Stimulated activated CD8-positive, alpha-beta memory T cell treated with anti-CD3 and anti-CD28 coated beads, Interleukin-12 subunit alpha, Interleukin-12 subunit beta, amount 100 ng/mL, for 24 hours (primary cell): ENCODE results near the gene PLCH1.

Experiments used
- DNase-seq: peaks from one replicate; pipeline ENCODE4 v3.0.0-alpha.2; 2020; ENCODE audit errors: extremely low read depth

PLCH1 gene

GRCh38 chr3:155465664-155466063 lies 279.2 kb downstream of the PLCH1 start:
- no peak for DNase-seq

GRCh38 chr3:155462672-155463071 lies 282.2 kb downstream of the PLCH1 start:
- DNase-seq: no peak

DNA sequence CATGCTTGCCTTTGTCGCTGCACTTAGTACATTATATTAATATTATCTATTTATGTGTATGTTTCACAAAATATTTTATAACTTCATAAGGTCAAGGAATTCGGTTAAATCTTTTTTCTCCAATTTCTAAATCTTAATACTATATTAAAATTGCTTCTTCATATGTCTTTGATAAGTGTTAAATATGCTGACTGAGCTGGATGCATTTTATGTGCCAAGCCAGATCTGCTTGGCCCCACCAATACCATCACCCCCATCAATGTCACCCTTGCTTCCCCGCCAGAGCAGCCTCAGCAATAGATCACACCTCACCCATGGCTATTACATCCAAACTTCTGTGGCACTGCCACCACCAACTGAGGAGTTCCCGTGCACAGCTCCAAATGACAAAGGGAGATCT lies 287.3 kb downstream of the PLCH1 start:
- no peak for DNase-seq

DNA sequence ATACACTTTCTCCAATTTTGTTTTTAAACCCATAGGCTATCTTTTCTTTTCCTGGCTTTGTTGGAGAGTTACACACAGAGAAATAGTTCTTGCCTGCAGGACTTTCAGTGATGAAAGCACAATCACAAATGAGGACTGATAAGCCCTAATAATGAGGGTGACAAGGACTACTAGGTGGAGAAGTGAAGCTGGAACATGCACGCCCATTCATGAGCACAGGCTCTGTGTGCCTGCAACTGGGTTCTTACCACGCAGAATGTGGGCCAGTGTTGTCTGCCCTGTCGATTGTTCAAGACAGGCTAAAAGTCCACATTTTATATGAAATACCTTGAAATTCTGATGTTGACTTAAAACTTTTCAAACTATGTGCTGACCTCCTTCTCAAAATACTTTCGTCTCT lies 289.1 kb downstream of the PLCH1 start:
- DNase-seq: no peak

GRCh38 chr3:155453512-155453911 lies 291.4 kb downstream of the PLCH1 start:
- no peak for DNase-seq

DNA sequence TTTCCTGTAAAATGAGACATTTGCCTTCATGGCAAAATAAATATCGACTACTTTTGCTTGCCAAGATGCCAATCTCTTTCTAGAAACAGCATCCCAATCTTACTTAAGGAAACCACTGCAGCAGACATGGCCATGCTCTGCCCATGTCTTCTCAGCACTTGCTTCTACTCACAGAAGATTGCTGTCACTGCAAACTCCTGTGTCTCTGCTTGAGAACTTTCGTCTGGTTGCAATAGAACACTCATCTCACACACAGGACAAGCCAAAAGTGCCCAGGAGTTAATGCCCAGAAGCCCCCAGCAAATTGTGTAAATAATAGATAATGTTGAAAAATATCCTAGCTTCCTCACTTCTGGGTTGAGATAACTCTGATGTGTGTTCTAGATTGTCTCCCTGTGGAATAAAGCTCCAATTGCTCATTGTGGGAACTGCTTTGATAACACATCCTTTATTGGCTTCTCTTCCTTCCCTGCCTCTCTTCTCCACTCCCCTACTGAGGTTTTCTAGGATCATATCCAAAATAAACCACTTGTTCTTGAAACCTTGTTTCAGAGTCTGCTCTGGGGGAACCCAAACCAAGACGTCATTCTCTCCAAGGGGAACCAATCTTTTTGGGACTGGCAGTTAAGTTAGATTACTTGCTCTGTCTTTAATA lies 295.1 kb downstream of the PLCH1 start:
- no peak for DNase-seq

GRCh38 chr3:155448531-155448930 lies 296.3 kb downstream of the PLCH1 start:
- no peak for DNase-seq

DNA sequence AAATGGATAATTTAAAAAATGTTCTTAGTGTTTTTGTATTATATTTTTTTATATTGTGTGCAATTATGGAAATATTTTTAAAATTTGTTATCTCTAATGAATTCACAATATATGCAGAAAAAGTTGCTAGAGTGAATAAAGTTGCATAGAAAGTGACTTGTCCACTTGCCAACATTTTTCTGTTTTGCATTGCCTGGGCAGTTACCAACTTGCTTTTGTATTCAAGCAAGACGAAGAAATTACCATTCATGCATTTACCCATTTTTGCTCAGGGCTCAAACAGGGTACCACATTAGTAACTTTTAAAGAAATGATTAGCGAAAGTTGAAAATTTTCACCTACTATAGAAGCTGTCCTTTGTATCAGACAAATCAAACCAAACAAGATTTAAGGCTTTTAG lies 298.5 kb downstream of the PLCH1 start:
- DNase-seq: no peak

DNA sequence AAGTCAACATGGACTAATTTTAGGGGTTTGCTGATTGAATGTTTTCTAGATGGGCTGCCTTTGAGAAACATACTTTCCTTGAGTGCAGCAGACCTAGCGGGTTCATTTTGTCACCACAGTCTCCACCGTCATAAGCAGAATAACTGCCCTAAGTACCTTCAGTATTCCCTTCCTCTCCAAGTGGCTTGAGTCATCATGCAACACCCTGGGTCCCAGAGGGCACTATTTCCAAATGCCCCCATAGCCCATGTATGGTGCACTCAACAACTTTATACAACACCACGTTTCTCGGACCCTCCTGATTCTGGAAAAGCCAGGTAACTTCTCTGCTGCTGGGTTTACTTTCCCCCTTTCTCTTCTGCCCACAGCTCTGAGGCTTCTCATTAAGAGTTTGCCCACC lies 300.1 kb downstream of the PLCH1 start:
- DNase-seq: no peak

DNA sequence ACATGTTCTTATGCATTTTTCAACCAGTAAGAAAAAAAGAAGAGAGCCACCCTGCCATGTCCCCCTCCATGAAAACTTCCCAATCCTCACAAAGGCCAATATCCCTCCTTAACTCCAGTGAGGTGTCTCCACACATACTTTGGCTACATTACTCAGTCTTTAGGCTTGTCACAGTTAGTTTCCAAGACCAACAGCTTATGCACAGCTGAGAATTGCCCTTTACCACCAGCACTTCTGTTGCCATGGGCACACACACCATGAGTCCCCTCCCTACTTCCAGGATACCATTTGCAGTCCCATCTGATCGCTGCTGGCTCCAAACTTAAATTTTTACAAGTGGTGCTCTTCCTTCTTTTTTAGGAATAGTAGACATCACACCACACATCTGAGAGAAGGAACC lies 301.1 kb downstream of the PLCH1 start:
- no peak for DNase-seq

DNA sequence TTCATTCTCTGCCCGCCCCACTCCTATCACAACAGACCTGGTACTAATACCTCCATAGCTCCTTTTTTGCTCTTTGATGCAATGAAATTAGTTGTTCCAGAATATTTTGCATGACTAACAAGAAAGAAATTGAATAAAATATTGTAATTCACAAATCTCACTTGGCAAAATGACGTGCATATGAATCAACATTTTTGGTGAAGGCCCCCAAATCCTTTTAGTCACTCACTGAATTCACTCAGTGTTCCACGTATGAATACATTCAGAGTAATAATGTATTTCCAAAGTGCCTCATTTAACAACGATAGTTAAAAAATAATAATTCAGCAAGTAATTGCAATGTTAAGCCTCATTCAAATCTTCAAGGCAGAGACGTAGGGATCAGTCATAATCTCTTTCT lies 302.8 kb downstream of the PLCH1 start:
- DNase-seq: no peak

- no peak for DNase-seq
Measured at GRCh38 chr3:155441506-155441905, 303.4 kb downstream of the PLCH1 start.

DNA sequence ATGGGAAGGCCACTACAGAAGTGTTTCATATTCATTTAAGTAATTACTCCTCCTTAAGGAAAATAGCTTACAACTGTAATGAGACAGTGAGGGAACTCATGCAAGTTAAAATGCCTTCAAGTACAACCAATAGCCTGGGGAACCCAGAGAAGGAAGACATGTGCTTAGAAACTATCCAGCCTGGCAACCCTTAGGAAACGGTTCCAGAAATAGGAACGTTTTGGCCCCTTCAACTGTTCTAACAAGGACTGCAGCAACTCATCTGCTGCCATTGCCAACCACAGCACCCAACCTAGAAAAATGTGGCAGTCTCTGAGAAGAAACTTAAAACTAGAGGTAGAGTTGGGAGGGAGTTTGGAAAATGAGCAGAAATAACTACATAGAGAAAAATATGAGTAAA lies 303.8 kb downstream of the PLCH1 start:
- DNase-seq: no peak

DNA sequence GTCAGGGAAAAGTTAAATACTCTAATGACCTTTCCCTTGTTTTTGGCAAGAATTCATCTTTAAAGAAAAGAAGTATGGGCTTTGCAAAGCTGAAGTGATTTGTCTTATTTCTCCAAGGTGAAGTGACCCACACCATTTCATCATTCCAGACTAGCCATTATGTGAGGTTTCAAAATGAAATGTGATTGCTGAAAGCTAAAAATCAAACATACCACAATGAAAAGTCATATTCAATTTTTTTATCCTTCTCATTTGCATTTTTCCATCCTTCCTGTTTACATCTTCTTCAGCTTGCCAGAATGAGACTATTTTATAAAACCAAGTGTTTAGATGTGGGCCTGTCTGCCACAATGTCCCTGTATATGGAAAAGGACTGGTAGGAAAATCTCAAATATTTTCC lies 309.1 kb downstream of the PLCH1 start:
- DNase-seq: no peak

DNA sequence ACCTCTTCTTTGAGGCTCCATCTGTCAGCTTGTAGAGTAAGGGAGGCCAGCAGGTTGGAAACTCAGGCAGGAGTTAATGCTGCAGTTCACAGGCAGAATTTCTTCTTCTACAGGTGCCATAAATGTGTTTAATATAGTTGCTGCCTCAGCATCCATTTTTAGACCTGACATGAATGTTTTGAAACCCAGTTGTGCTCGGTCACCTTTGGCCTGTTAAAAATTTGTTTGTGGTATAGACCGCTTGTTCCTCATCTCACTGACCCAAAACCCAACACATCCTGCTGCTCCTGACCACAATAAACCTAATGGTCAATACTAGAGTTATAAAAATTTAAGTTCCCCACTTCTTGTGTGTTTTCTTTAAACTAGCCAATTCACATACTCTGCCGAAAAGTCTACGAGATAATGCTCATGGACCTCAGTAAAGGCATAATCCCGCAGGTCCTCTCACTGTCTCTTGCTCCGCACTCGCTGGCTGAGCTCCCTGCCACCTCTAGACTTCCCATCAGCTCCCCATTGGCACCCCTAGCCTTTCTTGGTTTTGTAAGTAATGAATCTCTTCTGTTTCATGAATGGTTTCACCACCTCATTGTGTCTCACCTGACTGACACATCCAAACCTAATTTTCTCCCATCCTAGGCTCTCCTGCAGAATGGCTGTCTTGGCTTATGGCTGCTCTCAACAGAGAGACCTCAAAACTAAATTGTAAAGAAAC lies 312.9 kb downstream of the PLCH1 start:
- no peak for DNase-seq

GRCh38 chr3:155428563-155428962 lies 316.3 kb downstream of the PLCH1 start:
- DNase-seq: no peak

DNA sequence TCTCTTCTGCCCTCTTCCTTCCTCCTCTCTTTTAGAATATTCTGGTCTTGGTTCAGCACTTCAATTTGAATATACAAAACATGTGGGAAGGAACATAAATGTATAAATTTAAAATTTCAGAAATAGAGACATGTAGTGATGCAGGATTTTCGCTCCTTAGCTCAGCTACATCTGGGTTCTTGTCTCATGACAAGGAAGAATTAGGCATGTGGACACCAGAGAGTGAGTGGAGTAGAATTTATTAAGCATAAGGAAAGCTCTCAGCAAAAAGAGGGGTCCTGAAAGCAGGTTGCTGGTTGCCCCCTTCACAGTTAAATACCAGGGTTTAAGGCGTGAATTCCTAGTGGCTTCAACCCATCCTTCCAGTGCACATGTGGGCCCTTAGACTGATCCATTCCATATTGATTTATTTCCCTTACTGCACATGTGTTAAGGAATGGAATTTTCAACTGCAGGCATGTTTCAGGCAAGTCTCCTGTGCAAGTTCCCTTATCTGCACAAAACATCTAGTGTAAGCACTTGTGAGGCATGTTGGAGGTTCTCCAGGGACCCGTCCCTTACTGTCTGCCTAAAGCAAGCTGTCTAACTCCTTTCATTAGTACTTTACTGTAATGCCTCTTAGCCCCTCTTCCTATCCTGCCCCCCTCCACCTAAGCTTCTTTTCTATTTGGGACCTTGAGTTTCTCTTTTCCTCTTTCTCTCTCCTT lies 318.2 kb downstream of the PLCH1 start:
- DNase-seq: no peak

- DNase-seq: no peak
Measured at GRCh38 chr3:155425396-155425795, 319.5 kb downstream of the PLCH1 start.

DNA sequence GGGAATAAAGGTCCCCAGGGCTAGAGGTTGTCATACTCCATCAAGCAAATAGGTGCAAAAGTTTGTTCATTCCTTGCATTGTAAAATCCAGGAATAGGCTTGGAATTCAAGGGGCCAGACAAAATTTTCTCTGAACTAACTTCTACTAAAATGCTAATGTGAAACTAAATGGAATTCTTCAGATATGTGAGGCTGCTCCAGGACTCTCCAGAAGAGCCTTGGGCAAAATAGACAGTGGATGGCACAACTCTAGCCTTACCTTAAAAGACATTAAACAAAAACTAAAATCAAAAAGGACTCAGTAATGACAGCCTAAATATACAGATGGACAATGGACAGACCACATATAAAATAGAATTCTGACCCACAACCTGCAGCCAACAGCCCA lies 320.6 kb downstream of the PLCH1 start:
- no peak for DNase-seq

- no peak for DNase-seq
Measured at GRCh38 chr3:155423526-155424322, 321.1 kb downstream of the PLCH1 start.

GRCh38 chr3:155420881-155421486 lies 323.9 kb downstream of the PLCH1 start:
- no peak for DNase-seq

DNA sequence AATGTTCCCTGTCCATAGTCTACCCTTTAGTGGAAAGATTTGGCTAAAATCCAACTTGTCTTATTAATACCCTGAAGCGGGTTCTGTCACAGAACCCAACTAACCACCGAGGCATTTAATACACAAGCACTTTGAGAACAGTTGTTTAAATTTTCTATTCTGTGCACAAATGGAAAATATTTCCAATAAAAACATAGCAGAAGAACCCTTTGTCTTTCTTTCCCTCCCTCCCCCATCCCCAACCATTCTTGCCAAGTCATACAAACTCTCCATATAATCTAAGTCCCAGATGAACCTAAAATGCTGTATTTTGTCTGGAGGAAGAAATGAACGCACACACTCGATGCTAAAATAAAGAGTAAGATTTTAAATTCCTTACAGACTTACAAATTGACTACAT lies 324.5 kb downstream of the PLCH1 start:
- DNase-seq: no peak
